ENCODE results near the gene ANKS1B.

The ANKS1B gene

DNA sequence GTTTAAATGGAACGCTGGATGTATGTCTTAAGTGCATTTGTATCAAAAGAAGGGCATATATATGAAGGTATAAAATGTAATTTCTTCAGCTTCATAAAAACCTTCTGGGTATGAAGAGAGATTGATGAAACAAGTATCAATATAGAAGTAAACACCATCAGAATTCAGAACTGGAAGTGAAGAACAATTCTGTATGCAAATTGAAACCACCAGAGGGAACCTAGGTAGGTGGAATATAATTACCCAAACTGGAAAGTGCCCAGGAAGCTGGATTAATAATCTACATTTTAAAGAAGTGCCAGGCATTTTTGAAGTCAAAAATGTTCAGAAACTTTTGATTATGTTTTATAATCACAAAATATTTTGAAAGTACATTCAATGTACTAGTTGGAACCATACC, 673.4 kb downstream of the ANKS1B start:
- TF ChIP-seq, protein P1, sequence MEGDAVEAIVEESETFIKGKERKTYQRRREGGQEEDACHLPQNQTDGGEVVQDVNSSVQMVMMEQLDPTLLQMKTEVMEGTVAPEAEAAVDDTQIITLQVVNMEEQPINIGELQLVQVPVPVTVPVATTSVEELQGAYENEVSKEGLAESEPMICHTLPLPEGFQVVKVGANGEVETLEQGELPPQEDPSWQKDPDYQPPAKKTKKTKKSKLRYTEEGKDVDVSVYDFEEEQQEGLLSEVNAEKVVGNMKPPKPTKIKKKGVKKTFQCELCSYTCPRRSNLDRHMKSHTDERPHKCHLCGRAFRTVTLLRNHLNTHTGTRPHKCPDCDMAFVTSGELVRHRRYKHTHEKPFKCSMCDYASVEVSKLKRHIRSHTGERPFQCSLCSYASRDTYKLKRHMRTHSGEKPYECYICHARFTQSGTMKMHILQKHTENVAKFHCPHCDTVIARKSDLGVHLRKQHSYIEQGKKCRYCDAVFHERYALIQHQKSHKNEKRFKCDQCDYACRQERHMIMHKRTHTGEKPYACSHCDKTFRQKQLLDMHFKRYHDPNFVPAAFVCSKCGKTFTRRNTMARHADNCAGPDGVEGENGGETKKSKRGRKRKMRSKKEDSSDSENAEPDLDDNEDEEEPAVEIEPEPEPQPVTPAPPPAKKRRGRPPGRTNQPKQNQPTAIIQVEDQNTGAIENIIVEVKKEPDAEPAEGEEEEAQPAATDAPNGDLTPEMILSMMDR (IDR thresholded peaks at IDR 0.05; ENCODE audit: low read depth, low read length, missing control alignments) = no peak

DNA sequence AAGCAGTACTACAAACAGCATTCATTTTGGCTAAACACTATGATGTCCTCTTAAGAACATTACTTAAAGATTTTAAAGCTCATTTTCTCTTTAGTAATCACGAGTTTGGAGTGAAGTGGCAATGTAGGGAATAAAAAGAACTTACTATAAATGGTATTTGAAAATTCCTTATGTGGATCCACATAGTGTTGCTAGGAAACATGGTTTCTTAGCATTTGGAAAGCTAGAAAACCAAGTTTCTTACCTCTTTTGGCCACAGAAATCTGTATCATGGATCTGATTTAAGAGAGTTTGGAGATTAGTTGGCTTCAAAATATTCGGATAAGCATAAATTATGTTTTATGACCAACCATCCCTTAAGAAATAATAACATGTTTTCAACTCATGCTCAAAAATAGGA, 674.9 kb downstream of the ANKS1B start:
- no peak overlapping the region for H3K4me3 ChIP-seq (ENCODE audit: low read depth, low read length)
- TF ChIP-seq, protein P1 (IDR thresholded peaks at IDR 0.05; ENCODE audit: low read depth, low read length, missing control alignments) = no peak
- no peak for DNase-seq
- H3K27ac ChIP-seq = no peak overlapping the region
- no peaks in the 10 kb centered on the region for H3K27me3 ChIP-seq (replicated peaks)
- no peaks in the 10 kb centered on the region for H3K36me3 ChIP-seq (replicated peaks)
- in situ Hi-C loops (cut with HindIII; ENCODE audit: low pct_ligation_motif_present, low sequenced_read_pairs) = no loop called here

More for the DNA sequence above, 673.4 kb downstream of the ANKS1B start:
- no peaks in the 10 kb centered on the region for H3K36me3 ChIP-seq (replicated peaks)
- in situ Hi-C loops (cut with HindIII; ENCODE audit: low pct_ligation_motif_present, low sequenced_read_pairs) = no loop called here
- H3K4me3 ChIP-seq (ENCODE audit: low read depth, low read length) = no peak overlapping the region
- no peaks in the 10 kb centered on the region for H3K27me3 ChIP-seq (replicated peaks)
- H3K27ac ChIP-seq = no peak overlapping the region
- no peak for DNase-seq

DNA sequence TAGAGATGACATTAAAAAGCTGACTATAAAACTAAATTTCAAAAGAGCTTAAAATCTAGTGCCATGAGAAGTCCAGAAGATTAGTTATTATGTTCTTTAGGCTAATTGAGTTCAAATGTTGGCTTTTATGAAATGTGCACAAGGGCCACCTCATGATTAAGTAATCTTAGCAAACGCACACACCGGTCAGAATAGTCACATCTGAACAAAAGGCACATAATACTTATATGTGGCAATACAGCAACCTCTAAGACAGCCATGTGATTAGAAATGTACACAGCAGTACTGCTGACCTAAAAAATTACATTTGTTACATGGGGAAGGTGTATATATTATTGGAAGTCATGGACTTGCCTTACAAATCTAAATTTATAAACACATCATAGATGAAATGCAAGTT, 681.9 kb downstream of the ANKS1B start:
- H3K27ac ChIP-seq = no peak overlapping the region
- H3K4me3 ChIP-seq (ENCODE audit: low read depth, low read length) = no peak overlapping the region
- no peaks in the 10 kb centered on the region for H3K27me3 ChIP-seq (replicated peaks)
- TF ChIP-seq, protein P1 (IDR thresholded peaks at IDR 0.05; ENCODE audit: low read depth, low read length, missing control alignments) = no peak
- H3K36me3 ChIP-seq (replicated peaks) = no peaks in the 10 kb centered on the region
- DNase-seq = no peak
- in situ Hi-C loops (cut with HindIII; ENCODE audit: low pct_ligation_motif_present, low sequenced_read_pairs) = no loop called here

DNA sequence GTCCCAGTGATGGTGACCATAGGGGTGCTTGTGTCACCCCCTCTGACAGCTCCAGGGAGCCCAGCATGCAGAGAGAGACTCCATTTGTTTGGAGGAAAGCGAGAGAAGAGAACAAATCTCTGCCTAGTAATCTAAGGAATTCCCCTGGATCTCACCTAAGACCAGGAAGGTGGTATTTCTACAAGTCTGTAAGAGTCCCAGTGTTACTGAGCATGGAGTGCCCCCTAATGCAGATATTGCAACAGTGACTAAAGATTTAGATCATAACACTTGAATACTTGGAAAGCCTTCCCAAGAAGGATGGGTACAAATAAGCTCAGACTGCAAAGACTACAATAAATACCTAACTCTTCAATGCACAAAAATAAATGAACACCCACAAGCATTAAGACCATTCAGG, 697.6 kb downstream of the ANKS1B start:
- TF ChIP-seq, protein P1 (IDR thresholded peaks at IDR 0.05; ENCODE audit: low read depth, low read length, missing control alignments) = no peak
- Histone ChIP-seq H3K27ac (no peak overlapping the region), H3K27me3 (replicated peaks) (no peaks in the 10 kb centered on the region), H3K4me3 (ENCODE audit: low read depth, low read length) (no peak overlapping the region), H3K36me3 (replicated peaks) (no peaks in the 10 kb centered on the region)
- no peak for DNase-seq
- in situ Hi-C loops (cut with HindIII; ENCODE audit: low pct_ligation_motif_present, low sequenced_read_pairs) = no loop called here

DNA sequence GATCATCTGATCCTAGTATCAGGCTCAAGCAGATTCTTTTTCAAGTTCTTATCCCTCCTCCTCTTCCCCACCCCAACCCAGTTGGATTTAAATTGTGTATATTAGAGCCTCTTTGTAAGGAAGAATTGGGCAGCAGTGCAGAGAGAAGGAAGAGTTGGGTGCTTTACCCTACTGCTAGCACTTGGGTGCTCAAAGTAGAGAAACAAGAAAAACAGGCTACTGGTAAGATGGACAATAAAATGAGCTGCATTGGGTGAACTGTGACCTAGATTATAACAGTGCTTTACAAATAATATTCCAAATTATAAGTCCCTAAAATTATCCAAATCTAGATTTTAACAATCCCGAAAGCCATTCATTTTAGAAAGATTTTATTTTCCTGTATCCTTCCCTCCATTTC, 700.6 kb downstream of the ANKS1B start:
- Histone ChIP-seq H3K4me3 (ENCODE audit: low read depth, low read length) (no peak overlapping the region), H3K27ac (no peak overlapping the region), H3K36me3 (replicated peaks) (no peaks in the 10 kb centered on the region), H3K27me3 (replicated peaks) (no peaks in the 10 kb centered on the region)
- no peak for DNase-seq
- TF ChIP-seq, protein P1 (IDR thresholded peaks at IDR 0.05; ENCODE audit: low read depth, low read length, missing control alignments) = no peak
- in situ Hi-C loops (cut with HindIII; ENCODE audit: low pct_ligation_motif_present, low sequenced_read_pairs) = no loop called here

DNA sequence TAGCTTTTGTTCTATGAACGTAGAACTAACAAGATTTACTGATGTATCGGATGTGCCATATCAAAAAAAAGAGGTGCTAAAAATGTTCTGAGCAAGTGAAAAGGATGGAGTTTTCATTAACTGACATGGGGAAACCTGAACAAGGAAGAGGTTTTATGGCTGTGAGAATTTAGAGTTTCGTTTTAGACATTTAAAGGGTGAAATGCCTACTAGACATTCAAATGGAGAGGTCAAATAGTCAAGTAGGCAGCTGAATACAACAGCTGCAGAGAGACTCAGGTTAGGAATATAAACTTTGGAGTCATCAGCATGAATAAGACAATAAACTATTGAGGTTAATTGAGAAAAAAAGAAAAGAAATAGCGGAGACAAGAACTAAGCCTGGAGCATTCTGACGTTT, 702.1 kb downstream of the ANKS1B start:
- H3K4me3 ChIP-seq (ENCODE audit: low read depth, low read length) = no peak overlapping the region
- no peak overlapping the region for H3K27ac ChIP-seq
- DNase-seq = no peak
- in situ Hi-C loops (cut with HindIII; ENCODE audit: low pct_ligation_motif_present, low sequenced_read_pairs) = no loop called here
- H3K27me3 ChIP-seq (replicated peaks) = no peaks in the 10 kb centered on the region
- TF ChIP-seq, protein P1 (IDR thresholded peaks at IDR 0.05; ENCODE audit: low read depth, low read length, missing control alignments) = no peak
- no peaks in the 10 kb centered on the region for H3K36me3 ChIP-seq (replicated peaks)

Data from brain microvascular endothelial cell (primary cell).